Psoas muscle (tissue), 8 donors: ENCODE data around the gene DCN. TPM values are rescaled to one million over a fixed set of nuclear protein-coding genes. Genes with fewer than 3 reads are reported as not detected.

Source experiments
- ATAC-seq, 4 donors: fragments of 200-7000 bp; cut with Tn5 transposase; one replicate each; pipeline ENCODE4 v1.9.1; 2020; ENCODE audit warnings: moderate library complexity in 3 of 4, mild to moderate bottlenecking in 2 of 4
- DNase-seq, 2 donors: peaks; one replicate each; pipeline ENCODE4 v3.0.0-alpha.2; 2020
- H3K27ac ChIP-seq: fragments of 200-600 bp; one replicate; pipeline ENCODE4 v1.8.0; 2022
- H3K27me3 ChIP-seq, 3 donors: fragments of 200-600 bp in 1 of 3; one replicate each; pipeline versions ENCODE4 v1.6.1 to v1.8.0; 2013 to 2022; ENCODE audit warnings: low read length in 2 of 3, mild to moderate bottlenecking in 2 of 3, moderate library complexity in 1 of 3; ENCODE audit not compliant: insufficient read depth in 3 of 3
- H3K36me3 ChIP-seq, 2 donors: fragments of 200-600 bp in 1 of 2; one replicate each; pipeline versions ENCODE4 v1.6.1 to v1.8.0; 2013 to 2022; ENCODE audit warnings: low read depth in 1 of 2, mild to moderate bottlenecking in 1 of 2, moderate library complexity in 1 of 2; ENCODE audit not compliant: insufficient read depth in 1 of 2
- H3K4me1 ChIP-seq: fragments of 200-600 bp; one replicate; pipeline ENCODE4 v1.8.0; 2022
- H3K4me3 ChIP-seq: fragments of 200-600 bp; one replicate; pipeline ENCODE4 v1.8.0; 2022; ENCODE audit warnings: mild to moderate bottlenecking
- H3K9me3 ChIP-seq: fragments of 200-600 bp; one replicate; pipeline ENCODE4 v1.8.0; 2022
- WGBS, 3 donors: extraction: QIAGEN DNeasy Blood & Tissue Kit; methylation state at CpG; one replicate each; pipeline versions ENCODE4 v1.1.6 to v1.1.7; 2013; 5-methylcytosine and 5-hydroxymethylcytosine counted together
- intact Hi-C, 2 donors: fragments of 100-400 bp; cut with DNase I; formaldehyde crosslinking; loops; one replicate each; pipeline versions ENCODE4 v1.11.0 to v1.14.2; 2022
- polyA plus RNA-seq, 3 donors: library from polyadenylated mRNA; stranded (reverse); fragments of 200-250 nt; gene quantifications; one replicate each; pipeline ENCODE4 v1.2.3, GENCODE V29; 2013
- total RNA-seq, 4 donors: library from RNA; stranded (reverse); fragmentation: NEBNext Ultra II Directional in 2 of 4; extraction: Animal tissue kit (Norgen Biotek cat#: 25700) in 2 of 4; gene quantifications; one replicate each; pipeline versions ENCODE4 v1.2.1 to v1.2.4, GENCODE V29; 2021 to 2023
- TF ChIP-seq, protein P1 (sequence below): fragments of 200-600 bp; IDR thresholded peaks from one replicate; pipeline ENCODE4 v1.8.0; 2022; ENCODE audit warnings: antibody characterized with exemption
- donor health status: healthy with polysubstance abuse.
- donor health status: DM: no; HTN: no; CAD: no; lungs with moderate emphysema.
- donor health status: Bipolar disorder and iron deficiency.
- donor health status: healthy.
- donor health status: DM: yes; HTN: yes; CAD: no.
- donor health status: DM: no; HTN: no; CAD: no.
- donor health status: DM: no; HTN: no; CAD: no.
- donor health status: DM: yes; HTN: yes; CAD: no.

Gene DCN
- total and polyA plus RNA-seq, 7 donors: 219 to 361 (median 227) TPM

GRCh38 chr12:91133871-91134270 lies 48.7 kb downstream of the DCN start:
- no peak for DNase-seq
- Histone ChIP-seq H3K27ac (no peak overlapping the region), H3K4me3 (no peak overlapping the region), H3K4me1 (no peaks in the 10 kb centered on the region), H3K9me3 (no peaks in the 10 kb centered on the region), H3K36me3 (no peaks in the 10 kb centered on the region), H3K27me3 (no peaks in the 10 kb centered on the region)
- 89 to 100% (median 93%) methylated on average over 1 of the region's 1 CpG for WGBS, 3 donors
- intact Hi-C loops: no loop called here
- no peak for ATAC-seq
- TF ChIP-seq, protein P1, sequence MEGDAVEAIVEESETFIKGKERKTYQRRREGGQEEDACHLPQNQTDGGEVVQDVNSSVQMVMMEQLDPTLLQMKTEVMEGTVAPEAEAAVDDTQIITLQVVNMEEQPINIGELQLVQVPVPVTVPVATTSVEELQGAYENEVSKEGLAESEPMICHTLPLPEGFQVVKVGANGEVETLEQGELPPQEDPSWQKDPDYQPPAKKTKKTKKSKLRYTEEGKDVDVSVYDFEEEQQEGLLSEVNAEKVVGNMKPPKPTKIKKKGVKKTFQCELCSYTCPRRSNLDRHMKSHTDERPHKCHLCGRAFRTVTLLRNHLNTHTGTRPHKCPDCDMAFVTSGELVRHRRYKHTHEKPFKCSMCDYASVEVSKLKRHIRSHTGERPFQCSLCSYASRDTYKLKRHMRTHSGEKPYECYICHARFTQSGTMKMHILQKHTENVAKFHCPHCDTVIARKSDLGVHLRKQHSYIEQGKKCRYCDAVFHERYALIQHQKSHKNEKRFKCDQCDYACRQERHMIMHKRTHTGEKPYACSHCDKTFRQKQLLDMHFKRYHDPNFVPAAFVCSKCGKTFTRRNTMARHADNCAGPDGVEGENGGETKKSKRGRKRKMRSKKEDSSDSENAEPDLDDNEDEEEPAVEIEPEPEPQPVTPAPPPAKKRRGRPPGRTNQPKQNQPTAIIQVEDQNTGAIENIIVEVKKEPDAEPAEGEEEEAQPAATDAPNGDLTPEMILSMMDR: no peak

GRCh38 chr12:91129662-91130362 lies 52.8 kb downstream of the DCN start:
- H3K4me1 ChIP-seq: no peaks in the 10 kb centered on the region
- TF ChIP-seq, protein P1: no peak
- H3K9me3 ChIP-seq: no peaks in the 10 kb centered on the region
- intact Hi-C loops: no loop called here
- DNase-seq: no peak
- H3K27me3 ChIP-seq: no peaks in the 10 kb centered on the region
- ATAC-seq: no peak
- H3K36me3 ChIP-seq: no peaks in the 10 kb centered on the region
- no peak overlapping the region for H3K27ac ChIP-seq
- no peak overlapping the region for H3K4me3 ChIP-seq
- whole genome bisulfite sequencing, 3 donors: 90 to 95% (median 92%) methylated on average over 2 of the region's 2 CpGs

GRCh38 chr12:91127751-91128150 lies 54.9 kb downstream of the DCN start:
- H3K9me3 ChIP-seq: no peaks in the 10 kb centered on the region
- intact Hi-C loops: no loop called here
- H3K36me3 ChIP-seq: no peaks in the 10 kb centered on the region
- H3K4me1 ChIP-seq: no peaks in the 10 kb centered on the region
- H3K27me3 ChIP-seq: no peaks in the 10 kb centered on the region
- no peak for ATAC-seq
- H3K4me3 ChIP-seq: no peak overlapping the region
- TF ChIP-seq, protein P1: no peak
- no peak for DNase-seq
- WGBS, 3 donors: 92 to 96% (median 94%) methylated on average over 3 of the region's 3 CpGs
- no peak overlapping the region for H3K27ac ChIP-seq

DNA sequence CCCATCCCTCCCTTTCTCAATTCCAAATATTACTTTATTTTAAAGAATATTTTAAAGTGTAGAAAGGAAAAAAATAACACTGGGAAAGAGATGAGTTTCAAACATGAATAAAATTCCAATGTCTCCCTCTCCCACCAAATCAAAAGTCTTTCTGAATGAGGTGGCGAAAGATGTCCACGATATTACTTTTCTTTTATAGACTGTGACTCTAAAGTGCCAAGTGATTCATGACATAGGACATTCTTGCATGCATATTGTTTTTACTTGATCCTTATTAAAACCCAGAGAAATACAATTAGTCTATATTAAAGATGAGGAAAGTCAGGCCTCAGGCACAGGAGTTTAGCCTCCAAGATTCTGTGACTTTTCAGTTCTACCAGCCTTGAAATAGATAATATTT lies 55.3 kb downstream of the DCN start:
- intact Hi-C loops: no loop called here
- H3K36me3 ChIP-seq: no peaks in the 10 kb centered on the region

More for the DNA sequence above, 55.3 kb downstream of the DCN start:
- WGBS, 3 donors: 82 to 87% (median 85%) methylated on average over 2 of the region's 2 CpGs
- no peak for ATAC-seq
- no peak overlapping the region for H3K4me3 ChIP-seq
- no peaks in the 10 kb centered on the region for H3K27me3 ChIP-seq
- no peaks in the 10 kb centered on the region for H3K9me3 ChIP-seq
- no peak for DNase-seq
- TF ChIP-seq, protein P1: no peak
- H3K27ac ChIP-seq: no peak overlapping the region
- no peaks in the 10 kb centered on the region for H3K4me1 ChIP-seq
